Activated CD8-positive, alpha-beta memory T cell treated with anti-CD3 and anti-CD28 coated beads for 24 hours (primary cell): Measurements from ENCODE around the gene AUTS2.

Experiments
- DNase-seq: peaks from one replicate; pipeline ENCODE4 v3.0.0-alpha.2; 2020

Gene AUTS2

DNA sequence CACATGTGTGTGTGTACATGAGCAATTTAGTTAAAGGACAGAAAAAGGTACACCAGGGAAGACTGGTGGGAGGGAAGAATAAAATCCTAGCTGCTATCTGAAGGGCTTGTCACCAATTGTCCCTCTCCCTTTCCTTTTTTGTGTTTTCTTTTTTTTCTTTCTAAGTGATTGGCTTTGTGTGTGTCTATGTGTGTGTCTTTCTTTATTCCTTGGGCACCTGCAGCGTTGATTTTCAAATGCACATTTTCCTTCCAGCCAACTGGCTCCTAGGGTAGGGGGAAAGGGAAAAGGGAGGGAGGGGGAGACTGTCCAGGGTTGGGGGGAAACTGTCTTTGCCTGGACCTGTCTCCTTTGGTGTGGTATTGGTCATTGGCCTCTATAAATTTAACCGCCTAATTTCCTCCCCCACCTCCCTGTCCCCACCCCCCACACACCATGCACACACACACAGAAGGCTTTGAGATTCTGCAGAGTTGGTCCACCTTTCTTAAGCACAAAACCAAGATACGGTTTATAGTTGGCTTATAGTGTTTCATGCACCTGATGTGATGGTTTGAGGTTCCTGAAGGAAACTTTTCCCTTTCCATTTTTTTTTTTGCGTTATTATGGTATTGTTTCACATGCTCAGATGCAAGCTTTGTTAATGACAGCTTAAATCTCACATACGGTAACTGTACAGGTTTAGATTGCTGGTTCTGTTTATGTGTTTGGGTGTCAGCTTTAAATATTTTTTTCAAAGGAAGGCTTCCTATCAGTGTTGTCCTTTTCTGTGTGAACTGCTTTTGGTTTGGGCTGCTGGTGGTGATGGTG, 2.6 kb downstream of the AUTS2 start:
- no peak for DNase-seq

DNA sequence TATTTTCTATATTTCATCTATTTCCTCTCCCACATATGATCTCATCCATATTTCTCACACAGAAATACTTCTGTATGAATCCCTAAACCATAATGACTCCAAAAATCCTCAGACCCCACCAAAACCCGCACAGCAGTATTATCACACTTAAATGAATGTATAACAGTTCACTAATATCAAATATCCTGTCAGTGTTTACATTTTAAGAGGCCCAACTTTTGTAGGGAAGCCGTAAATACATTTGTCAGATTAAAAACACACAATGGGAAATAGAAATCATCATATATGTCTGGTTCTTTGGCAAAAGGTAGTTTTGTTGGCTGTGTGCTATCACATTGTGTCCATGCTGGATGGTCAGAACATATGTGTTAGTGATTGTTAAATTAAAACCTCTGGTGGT, 4.2 kb downstream of the AUTS2 start:
- no peak for DNase-seq

DNA sequence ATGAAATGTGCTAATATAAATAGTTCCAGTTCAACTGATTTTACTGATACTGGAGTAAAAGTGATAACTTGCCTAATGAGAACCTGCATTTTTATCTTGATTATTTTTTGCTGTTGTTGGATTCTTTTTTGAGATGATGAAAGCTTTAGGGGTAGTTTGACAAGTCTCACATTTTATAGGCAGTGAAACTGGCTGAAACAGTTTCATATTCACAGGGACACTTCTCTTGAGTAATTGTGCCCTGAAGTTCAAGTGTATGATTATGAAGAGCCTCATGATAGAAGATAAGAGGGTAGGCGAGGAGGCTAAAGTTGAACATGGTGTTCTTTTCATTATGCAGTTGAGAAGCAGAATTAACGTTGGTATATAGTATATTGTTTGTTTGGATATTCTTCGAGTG, 5.1 kb downstream of the AUTS2 start:
- no peak for DNase-seq

DNA sequence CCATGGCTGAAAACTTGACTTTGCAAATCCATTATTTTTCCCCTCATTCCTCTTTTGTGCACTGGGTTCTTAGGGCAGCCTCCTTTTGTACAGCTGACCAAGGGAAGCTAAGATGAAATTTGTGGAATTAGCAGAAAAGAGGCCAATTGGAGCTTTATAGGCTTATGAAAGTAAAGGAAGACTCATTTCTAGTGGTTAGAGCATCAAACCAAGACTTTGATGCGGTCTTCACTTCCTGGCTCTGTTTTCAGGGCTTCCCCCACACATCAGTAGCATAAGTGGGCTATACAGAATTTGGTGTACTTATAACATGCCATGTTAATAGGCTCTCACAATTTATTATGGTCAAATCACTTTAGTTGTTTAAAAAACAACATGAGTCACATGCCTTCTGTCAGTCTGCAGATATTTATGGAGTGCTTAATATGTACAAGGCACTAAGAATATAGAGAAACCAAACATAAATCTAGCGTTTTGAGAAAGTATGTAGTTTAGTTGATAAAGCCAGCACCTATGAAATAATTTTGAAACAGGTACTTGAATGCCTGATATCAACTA, 5.7 kb downstream of the AUTS2 start:
- DNase-seq, result no peak

DNA sequence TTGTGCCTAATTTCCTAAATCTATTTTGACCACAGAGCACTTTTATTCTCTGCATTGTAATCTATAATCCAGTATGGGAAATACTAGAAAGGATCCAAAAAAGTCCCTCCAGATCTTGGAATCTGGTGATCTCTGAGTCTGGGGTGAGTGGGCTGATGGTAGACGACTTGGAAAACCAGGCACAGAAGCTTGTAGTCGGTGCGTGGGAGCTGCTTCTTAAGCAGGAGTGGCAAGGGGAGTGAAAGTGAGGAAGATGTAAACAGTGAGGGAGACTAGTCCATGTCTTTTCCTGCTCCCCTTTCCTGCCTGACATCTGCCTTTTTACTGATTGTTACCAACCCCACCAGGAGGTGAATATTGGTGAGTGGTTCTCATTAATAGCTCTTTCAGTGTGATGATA, 6.8 kb downstream of the AUTS2 start:
- DNase-seq, result no peak

DNA sequence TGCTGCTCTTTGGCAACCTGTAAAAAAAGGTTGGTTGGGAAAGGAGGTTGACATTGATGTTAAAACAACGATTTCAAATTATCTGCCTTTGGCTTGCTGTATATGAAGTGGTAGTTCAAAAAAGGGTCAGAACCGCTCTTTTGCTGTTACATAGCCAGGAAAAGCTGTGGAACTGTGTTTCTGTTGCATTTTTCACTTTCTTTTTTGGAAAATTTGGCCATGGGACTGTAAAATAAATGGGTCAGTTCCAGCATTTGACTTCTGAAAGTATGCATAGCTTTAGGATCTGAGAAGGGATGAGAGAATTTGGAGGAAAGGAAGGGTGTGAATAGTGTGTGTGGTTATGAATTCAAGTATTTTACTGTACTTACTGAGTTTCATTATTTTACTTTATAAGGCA, 7.3 kb downstream of the AUTS2 start:
- DNase-seq, result no peak

DNA sequence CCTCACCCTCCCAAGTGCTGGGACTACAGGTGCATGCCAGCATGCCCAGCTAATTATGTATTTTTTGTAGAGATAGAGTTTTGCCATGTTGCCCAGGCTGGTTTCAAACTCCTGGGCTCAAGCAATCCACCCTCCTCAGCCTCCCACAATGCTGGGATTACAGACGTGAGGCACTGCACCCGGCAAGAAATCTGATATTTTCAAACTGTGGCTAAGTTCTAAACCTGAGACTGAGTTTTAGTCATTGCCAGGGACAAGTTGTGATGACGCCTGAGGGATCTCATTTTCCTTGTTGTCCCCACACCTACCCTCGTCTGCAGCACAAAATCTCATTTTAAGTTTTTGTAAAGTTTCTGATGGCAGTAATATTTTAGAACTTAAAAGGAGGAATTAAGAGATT, 9.8 kb downstream of the AUTS2 start:
- no peak for DNase-seq

DNA sequence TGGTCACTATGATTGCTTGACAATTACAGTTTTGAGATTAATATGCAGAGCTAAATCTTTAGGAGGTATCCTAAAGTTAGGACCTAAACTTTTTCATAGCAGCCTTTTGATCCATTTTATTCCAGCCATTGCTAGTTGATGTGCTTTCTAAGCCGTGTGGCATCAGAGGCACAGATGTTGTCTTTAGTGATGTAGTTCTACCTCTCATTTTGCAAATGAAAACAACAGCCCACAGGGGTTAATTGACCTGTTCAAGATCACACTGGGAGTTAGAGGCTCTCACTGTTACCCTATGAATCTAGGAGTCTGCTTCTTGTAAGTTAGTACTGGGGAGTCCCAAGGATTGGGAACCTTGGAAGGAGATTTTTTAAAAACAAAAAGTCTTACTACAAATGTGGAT, 10.6 kb downstream of the AUTS2 start:
- DNase-seq, result no peak

DNA sequence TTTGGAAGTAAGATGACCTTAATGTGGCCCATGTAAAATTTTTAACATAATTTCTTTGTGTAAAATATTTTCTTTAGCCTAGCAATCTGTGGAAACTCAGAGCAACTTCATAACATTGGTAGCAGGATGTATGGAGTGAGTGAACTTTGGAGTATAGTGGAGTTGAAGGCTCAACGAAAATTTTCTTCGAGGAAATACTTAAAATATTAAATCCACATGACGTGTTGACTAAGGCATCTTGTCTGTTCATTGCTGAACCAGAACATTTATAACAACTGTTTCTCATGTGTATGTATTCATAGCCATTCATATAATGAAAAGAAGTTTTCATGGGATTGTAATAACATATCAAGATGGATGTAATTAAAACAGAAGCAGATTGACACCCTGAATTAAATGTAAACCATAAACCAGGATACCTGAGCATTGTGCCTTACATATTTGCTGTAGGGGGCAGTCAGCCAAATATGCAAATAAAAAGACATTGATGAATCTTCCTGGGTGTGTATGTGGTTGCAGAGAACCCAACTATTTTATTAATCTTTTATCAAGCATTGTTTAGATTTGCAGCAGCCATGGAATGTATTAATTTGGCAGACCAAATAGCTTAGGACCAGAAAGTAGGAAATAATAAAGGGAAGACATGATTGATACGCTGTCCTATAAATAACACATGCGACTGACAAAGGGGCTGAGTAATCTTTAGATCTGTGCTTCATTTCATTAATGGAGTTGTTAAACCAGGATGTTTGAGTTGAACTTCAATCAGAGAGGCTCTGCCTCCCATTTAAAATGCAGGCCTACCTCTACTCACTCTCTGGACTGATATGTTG, 11.5 kb downstream of the AUTS2 start:
- no peak for DNase-seq

DNA sequence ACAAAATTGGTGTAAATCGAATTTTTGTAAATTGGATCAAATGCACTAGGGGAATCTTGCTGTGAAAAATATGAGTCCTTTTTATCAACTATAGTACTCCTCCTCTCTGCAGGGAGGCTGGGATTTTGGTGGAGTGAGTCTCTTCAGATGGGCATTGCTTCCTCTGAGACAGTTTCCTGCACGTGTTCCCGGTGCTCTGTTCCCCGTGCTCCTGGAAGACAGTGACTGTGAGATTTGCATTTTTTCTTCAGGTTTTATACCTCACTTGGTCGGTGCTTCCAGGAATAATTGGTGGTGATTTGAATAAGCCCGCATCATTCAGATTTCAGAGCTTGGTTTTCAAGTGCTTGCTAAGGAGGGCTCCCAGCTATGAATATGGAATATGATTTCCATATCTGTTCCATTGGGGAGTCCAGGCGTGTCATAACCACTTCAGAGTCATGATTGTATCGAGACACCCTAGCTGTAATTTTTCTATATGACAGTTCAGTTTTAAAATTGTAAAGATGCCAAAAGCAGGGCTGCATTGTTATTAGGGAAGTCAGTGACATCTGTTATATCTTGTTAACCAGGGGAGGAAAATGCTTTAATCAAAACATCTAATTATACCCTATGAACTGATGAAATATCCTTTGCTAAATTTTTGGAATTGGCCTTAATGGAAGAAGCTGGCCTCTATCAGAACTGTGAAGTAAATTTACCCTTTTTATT, 12.3 kb downstream of the AUTS2 start:
- DNase-seq, result no peak

DNA sequence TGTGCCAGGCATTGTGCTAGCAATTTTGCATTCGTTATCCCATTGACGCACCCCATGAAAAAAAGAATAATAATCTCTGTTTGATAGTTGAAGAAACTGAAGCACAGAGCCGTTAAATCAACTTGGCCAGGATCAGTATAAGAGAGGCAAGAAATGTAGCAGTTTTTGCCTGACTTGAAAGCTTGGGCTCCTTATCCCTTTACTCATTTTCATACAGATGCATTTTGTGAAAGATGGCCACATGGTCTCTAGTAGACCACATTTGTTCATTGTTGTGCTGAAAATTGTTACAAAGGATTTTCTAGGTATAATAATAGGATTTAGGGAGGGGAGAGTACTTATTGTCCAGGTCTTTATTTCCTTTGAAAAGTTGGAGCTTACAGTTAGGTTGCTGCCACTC, 14.7 kb downstream of the AUTS2 start:
- DNase-seq, result no peak

DNA sequence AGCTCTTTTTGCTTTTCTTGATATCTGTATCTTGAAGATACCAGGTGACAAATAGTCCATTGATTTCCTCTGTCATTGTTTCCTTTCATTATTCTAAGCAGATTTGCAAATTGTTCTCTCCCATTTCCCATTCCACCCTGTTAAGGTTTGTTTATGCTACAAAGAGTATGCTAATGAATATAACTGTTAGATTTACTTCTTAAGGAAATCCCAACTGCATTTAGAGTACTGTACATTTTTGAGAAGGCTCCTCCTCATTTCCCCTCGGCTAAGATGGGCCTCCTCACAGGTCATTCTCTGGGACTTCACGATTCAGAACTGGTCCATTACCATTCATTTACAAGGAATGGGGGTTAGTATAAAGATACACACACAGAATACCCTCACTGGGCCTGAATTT, 15.6 kb downstream of the AUTS2 start:
- DNase-seq, result no peak

DNA sequence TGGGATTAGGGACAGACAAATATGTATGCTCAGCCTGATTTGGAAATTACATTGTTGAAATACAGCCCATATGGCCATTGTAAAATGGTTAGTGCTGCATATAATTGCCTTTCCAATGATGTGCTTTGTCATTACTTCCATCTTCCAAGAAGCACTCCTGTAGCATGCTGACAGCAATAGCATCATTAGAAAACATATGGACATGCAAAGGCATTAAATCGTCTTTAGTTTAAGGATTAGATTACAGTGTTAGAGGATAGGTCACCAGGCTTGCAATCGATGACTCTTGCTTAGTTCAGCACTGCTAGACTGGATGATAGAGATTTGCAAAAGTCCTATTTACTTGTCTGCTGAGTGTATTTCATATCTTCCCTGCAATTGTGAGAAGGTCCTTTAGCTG, 17.4 kb downstream of the AUTS2 start:
- DNase-seq, result no peak

DNA sequence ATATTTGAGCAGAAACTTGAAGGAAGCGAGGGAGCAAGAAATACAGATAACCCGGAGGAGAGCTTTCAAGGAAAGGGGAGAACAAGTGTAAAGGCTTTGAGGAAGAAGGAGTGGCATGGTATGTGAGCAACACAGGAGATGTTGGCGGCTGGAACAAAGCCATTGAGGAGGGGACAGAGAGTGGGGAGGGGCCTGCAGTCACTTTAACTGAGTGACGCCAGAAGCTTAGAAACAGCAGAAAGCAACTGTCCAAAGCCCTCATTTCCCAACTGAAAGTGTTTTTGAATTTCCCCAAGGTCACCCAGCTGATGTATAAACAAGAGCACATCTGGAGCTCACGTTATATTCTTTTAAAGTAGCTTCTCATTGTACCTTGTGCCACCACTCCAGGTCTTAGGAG, 19.1 kb downstream of the AUTS2 start:
- DNase-seq, result no peak

DNA sequence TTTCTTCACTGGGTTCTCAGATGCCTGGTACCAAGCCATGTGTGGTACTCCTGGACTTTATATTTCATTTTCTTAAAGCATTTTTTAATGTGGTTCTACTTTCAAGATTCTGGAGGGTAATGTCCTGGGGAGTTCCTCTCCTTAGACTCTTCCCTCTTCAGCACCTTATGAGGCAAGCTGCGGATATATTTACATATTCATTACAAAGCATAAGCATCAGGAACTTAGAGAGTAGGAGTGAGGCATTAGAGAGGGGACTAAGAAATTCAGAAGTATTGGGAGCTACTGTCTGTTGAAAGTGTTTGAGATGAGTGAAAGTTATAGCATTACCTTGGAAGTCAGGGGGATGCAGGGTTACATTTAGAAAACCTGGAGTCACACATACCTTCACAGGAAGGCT, 20.8 kb downstream of the AUTS2 start:
- DNase-seq, result no peak

DNA sequence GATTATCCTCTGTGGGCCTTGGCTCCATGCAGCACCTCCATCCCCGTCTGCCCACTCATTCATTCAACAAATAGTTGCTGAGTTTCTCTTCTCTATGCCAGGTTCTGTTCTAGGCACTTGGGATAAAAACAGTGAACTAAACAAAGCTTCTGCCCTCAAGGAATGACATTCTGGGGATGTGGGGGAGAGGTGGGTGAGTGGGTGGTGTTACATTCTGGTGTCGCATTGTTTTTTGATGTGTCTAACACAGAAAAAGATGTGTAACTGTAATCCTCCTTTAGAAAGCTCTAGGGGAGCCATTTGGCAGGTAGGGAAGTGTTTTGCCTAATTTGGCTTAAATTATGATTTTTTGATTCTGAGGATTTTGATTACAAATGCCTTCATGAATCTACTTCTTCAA, 21.4 kb downstream of the AUTS2 start:
- DNase-seq, result no peak

DNA sequence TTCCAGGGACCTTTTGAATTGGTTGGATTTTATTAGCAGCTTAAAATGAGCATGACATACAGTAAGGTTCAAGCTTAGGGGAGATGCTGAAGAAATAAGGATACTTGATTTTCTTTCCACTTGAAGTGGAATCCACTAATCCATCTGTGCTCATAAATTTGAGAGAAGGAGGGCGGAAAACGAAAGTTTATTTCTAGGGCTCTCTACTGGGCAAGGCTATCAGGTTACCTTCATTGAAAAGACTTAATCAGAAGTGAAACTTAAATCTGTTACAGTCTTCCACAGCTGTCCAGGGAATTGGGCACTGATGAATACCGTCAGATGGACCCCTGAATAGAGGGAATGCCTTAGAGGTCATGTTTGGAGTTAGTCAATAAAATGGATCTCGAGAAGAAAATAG, 21.8 kb downstream of the AUTS2 start:
- DNase-seq, result no peak

DNA sequence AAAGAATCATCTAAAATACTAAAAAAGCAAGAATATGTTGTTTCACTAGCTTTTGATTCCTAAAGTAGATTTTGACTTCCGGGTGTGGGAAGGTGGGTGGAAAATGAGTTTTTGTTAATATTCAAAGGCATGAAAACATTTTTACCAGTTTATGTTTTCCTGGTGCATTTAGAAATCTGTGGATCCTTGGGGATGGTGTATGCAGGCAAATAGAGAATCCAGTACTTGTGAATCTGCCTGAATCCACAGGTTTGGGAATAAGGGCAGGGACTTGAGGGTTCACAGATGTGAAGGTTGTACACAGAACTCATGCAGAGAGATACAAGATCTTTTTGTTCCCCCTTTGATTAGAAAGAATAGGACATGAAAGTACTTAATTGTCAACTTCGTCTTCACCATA, 22.4 kb downstream of the AUTS2 start:
- DNase-seq, result no peak

DNA sequence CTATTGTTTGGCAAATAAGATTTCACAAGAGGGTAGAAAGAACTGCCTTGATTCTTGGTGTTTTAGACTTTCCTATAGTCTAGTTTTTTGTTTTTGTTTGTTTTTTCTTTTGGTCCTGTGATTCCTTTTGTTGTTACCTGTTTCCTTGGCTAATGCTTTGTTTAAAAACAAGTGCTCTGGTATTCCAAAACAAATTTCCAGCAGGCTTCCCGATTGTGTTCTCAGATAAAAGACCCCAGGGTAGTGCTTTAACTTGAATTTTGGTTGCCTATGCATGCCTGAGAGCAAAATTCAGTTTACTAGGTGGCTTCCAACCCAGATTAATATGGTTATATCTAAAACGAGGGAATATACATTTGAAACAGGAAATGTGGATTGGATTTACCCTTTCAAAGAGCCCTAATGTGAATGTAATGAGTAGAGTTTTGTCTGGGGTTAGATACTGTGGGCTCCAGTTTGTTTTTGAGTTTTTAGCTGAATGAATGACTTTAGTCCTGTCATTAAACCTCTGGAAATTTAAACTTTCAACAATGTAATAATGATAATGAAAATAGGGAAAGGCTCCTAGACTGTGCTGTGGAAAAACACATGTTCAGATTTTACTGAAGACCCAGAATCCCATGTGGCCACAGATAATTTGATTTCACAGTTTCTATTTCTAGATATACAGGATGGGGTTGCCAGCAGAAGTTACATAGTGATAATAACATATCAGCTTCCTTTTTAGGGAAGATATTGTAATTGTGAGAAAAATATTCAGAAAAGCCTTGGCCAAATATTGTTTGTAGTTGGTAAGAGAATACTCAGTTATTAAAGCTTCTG, 23.9 kb downstream of the AUTS2 start:
- DNase-seq, result no peak

DNA sequence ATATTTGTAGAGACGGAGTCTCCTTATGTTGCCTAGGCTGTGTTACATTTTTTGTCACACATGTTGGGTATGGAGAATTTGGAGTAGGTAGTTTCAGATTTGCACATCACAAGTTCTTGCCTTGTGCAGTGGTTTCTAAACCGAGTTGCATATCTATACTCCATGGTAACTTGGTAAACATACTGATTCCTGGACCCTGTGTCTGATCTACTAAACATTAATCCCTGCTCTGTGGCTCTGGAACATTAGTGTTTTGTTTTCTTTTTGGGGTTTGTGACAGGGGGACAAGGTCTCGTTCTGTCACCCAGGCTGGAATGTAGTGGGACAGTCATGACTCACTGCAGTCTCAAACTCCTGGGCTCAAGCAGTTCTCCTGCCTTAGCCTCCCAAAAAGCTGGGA, 24.7 kb downstream of the AUTS2 start:
- DNase-seq, result no peak

DNA sequence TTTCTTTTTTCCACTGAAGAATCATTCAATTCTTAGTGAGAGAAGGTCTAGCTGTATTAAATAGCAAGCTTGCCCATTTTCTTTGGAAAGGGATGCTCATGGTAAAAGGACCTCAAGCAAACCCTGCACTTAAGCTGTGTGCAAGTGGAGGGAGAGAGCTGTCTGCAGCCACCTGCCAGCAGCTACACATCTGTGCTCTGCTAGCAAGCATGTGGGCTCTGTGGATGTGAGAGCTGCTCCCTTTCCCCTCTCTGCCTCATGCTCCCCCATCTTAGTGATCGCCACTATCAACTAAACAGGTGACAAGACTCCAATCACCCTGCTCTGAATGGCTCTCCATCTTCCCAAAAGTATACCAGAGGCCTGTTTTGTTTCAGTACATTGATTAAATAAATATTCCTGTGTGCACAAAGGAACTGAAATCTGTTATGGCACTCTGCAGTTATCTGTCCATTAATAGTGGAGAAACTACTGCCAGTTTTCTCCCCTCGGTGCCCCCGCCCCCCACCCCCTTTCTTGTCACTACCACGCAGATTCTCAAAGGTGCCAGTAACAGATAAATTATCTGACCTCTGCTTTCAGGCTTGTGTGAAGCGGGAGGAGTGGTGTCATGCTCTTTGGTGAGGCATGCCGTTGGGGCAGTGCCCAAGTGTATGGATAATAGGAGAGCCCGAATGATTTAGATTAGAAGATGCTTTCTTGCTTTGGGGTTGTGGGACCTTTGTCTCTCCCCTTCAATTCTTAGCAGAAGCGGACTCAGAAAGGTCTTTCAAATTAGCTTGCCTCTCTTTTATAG, 26.4 kb downstream of the AUTS2 start:
- no peak for DNase-seq

DNA sequence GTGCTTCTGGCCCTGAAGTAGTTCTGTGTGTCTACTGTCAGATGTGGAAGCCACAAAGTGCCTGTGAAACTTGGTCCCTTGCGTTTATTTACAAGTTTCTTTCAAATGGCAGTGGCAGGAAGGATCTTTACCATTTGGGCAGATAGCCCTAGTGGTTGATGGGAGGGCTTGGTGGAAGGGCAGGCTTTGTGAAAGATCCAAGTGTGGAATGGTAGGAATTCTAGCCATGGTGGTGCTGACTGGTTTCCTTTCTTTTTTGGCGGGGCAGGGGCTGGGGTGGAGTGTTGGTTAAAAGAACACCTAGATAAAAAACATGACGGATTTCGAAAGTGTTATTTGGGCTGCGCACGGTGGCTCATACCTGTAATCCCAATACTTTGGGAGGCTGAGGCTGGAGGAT, 27.0 kb downstream of the AUTS2 start:
- DNase-seq, result no peak
